PC-9 (cell line): ENCODE results near the gene CEACAM1.

Experiments
- EZH2 ChIP-seq: fragments of 200-600 bp; sonication (generic); IDR thresholded peaks from 2 replicates; pipeline ENCODE4 v1.8.0; 2017; ENCODE audit warnings: antibody characterized with exemption, low read depth
- TF ChIP-seq, protein P1 (sequence below): fragments of 200-600 bp; sonication (generic); conservative IDR thresholded peaks from 2 replicates; pipeline ENCODE4 v1.6.1; 2017; ENCODE audit warnings: mixed run types, antibody characterized with exemption, mild to moderate bottlenecking, moderate library complexity

DNA sequence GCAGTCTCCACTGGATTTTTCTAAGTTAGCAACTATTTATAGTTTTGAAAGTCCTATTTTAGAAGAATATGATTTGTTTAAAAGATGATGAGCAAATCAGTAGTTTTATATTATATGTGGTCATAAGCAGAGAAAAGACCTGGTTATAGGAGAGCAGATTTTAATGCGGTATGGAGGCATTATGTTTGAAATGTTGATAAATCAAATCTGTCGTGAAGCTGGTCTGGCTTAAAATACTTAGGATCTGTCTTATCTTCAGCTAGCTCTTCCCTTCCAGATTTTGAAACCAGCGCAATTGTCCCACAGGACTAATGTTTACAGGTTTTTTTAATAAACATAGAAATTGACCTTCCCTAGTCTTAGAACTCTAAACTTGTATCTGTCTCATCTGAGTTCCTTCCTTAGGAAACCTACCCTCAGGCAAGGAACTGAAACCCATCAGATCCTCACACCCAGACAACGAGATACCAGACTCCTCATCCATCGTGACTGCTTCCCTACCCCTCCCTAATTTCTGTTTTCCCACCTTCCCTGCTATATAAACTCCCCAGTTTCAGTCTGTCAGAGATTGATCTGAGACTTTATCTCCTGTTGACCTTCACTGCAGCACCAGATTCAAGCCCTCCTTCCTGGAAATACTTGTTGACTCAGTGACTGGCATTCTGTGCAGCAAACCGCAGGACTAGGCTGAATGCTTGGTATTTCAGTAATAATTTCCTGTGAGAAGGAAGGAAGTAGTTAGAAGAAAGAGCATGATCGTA, 47.8 kb downstream of the CEACAM1 start:
- TF ChIP-seq, protein P1, sequence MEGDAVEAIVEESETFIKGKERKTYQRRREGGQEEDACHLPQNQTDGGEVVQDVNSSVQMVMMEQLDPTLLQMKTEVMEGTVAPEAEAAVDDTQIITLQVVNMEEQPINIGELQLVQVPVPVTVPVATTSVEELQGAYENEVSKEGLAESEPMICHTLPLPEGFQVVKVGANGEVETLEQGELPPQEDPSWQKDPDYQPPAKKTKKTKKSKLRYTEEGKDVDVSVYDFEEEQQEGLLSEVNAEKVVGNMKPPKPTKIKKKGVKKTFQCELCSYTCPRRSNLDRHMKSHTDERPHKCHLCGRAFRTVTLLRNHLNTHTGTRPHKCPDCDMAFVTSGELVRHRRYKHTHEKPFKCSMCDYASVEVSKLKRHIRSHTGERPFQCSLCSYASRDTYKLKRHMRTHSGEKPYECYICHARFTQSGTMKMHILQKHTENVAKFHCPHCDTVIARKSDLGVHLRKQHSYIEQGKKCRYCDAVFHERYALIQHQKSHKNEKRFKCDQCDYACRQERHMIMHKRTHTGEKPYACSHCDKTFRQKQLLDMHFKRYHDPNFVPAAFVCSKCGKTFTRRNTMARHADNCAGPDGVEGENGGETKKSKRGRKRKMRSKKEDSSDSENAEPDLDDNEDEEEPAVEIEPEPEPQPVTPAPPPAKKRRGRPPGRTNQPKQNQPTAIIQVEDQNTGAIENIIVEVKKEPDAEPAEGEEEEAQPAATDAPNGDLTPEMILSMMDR: no peak
- TF ChIP-seq EZH2: no peak
